HG03354 (cell line): ENCODE data around the gene PLEKHA5.
"Not testable (repeated sequence)": the region's sequence is repeated elsewhere in the genome, so short reads cannot be mapped to it uniquely, and the experiment has no call there.

ENCODE experiments used
- ATAC-seq: cut with Tn5 transposase; IDR thresholded peaks from one replicate; pipeline ENCODE4 v1.9.1; 2021; ENCODE audit warnings: mild to moderate bottlenecking; ENCODE audit not compliant: unreplicated experiment, poor library complexity, severe bottlenecking

Gene PLEKHA5

DNA sequence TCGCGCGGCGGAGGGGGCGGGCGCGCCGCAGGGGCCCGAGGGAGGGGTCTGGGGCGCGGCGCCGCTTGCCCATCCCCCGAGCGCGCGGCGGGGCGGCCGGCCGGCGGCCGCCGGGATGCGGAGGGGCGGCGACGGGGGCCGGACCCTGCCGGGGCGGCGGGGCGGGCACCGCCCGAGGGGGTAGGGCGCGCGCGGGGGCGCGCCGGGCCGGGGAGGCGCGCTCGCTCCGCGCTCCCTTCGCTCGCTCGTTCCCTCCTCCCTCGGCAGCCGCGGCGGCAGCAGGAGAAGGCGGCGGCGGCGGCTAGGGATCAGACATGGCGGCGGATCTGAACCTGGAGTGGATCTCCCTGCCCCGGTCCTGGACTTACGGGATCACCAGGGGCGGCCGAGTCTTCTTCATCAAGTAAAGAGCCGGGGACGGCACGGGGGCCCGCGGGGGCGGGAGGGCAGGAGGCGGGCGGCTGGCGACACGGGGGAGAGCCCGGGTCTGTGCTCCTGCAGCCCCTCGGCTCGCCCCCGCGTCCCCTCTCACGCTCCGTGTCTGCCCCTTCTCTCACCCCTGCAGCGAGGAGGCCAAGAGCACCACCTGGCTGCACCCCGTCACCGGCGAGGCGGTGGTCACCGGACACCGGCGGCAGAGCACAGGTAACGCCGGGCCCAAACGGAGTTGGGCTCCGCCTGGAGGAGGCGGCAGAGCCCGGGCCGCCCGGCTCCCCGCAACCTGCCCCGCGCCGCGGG, at the start of gene PLEKHA5:
PLEKHA5 (plus strand) TSS at position 248 of the 738 bp plus-strand sequence; CDS start at position 315, 67 bp downstream.
- ATAC-seq, result peak; percentile 54

GRCh38 chr12:19080918-19081317, 48.6 kb upstream of the PLEKHA5 start:
- no peak for ATAC-seq

- no peak for ATAC-seq
Measured at GRCh38 chr12:19082365-19082911, 47.1 kb upstream of the PLEKHA5 start.

- ATAC-seq, result no peak
Measured at GRCh38 chr12:19084547-19084946, 45.0 kb upstream of the PLEKHA5 start.

DNA sequence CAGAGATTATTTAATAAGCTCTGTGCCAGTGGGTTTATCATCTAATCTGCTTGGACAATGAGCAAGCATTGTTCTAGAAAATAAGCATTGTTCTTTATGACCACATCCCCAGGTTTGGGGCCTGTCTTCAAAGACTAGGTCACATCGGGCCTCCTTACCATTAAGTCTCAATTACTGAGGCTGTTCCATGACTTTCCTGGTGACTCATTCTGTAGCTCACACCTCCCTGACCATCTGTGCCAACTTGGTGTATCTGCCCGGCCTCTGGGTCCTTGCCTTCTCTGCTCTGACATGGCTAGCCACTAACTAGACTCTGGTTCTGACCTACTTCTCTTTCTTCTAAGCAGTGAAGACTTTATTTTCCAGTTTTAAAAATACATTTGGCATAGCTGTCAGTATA, 44.4 kb upstream of the PLEKHA5 start:
- no peak for ATAC-seq

- no peak for ATAC-seq
Measured at GRCh38 chr12:19088606-19089005, 40.9 kb upstream of the PLEKHA5 start.

DNA sequence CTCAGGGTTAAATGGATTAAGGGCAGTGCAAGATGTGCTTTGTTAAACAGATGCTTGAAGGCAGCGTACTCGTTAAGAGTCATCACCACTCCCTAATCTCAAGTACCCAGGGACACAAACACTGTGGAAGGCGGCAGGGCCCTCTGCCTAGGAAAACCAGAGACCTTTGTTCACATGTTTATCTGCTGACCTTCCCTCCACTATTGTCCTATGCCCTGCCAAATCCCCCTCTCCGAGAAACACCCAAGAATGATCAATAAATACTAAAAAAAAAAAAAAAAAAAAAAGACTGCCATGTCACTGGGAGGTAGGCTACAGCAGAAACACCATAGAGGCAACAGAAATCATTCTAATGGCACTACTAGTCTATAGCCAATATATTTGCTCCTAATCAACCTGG, 37.1 kb upstream of the PLEKHA5 start:
- ATAC-seq, result not testable (repeated sequence)

GRCh38 chr12:19093218-19093617, 36.3 kb upstream of the PLEKHA5 start:
- ATAC-seq, result no peak

GRCh38 chr12:19095331-19095730, 34.2 kb upstream of the PLEKHA5 start:
- ATAC-seq, result no peak

- ATAC-seq, result no peak
Measured at GRCh38 chr12:19095756-19096480, 33.6 kb upstream of the PLEKHA5 start.

DNA sequence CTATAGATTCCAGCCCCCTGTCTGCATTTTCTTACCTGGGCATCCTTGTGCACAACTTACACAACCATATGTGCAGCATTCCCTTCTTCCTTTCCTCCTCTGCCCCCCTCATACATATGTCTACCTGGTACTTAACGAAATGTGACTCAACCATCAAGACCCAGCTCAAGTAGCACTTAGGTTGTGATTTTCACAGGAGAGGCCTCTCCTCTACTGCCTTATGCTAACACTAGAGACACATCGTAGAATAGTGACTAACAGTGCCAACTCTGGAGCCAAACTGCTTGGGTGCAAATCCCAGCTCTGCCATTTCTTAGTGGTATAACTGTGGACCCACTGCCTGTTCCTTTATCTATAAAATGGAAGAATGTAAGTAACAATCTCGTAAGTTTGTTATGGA, 24.1 kb upstream of the PLEKHA5 start:
- ATAC-seq, result no peak

- ATAC-seq, result no peak
Measured at GRCh38 chr12:19107750-19108149, 21.8 kb upstream of the PLEKHA5 start.

DNA sequence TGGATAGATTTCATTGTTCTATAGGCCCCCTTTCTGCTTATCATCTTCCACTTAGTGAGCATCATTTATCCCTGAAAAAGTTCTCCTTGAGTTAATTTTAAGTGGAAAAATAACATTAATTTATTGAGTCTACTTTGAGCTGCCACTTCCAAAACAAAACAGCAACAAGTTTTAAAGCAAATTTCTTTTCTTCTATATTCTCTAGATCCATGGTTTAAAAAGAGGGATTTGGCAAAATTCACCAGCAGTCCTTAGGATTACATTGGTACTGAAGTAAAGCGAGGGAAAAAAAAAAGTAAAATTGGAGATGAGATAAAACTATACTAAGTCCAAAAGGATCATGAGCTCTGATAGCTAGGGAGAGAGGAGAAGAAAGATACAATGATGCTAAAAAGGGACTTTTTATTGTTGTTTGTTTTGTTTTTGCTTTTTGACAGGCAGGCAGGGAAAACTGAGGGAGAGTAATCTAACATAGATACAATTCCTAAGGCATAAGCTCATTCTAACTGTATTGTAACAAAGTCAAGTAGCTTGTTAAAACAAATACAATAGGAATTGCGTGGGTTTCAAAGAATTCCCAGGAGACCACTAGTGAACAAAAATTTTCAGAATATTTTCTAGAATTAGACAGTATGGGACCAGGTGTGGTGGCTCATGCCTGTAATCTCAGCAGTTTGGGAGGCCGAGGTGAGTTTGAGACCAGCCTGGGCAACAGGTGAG, 19.2 kb upstream of the PLEKHA5 start:
- ATAC-seq, result no peak

GRCh38 chr12:19113464-19113863, 16.1 kb upstream of the PLEKHA5 start:
- no peak for ATAC-seq

DNA sequence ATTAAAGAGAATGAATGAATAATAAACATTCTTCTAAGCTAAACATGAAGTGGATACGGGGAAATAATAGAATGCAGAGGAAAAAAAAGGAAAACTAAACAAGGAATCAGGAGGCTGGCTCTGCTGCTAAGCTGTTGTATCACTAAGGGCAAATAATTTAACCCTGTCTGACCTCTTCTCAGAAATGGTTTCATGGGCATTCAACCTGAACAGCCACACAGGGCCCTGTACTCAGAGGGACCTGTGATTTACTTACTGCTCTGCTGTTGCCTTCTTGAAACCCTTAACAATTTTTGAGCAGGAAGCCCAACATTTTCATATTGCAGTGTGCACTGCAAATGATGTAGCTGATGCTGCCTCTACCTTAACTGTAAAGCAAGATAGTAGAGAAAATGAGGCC, 14.2 kb upstream of the PLEKHA5 start:
- no peak for ATAC-seq

- no peak for ATAC-seq
Measured at GRCh38 chr12:19119440-19119839, 10.1 kb upstream of the PLEKHA5 start.

DNA sequence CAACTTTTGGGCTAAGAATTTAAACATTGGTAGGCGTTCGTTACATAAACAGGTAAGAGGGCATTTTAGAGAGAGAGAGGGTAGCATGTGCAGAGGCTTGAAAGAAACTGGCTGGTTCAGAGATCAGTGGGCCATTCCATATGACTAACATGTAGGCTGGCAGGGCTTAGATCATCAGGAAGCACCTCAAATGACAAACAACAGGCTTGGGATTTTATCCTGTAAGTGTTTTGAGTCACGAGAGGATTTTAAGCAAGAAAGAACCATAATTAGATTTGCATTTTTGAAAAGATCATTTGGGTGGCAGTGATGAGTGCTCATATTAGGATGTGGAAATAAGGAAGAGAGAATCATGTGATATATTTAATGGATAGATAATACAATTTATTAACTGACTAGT, 8.7 kb upstream of the PLEKHA5 start:
- no peak for ATAC-seq

- no peak for ATAC-seq
Measured at GRCh38 chr12:19121449-19122018, 8.0 kb upstream of the PLEKHA5 start.

DNA sequence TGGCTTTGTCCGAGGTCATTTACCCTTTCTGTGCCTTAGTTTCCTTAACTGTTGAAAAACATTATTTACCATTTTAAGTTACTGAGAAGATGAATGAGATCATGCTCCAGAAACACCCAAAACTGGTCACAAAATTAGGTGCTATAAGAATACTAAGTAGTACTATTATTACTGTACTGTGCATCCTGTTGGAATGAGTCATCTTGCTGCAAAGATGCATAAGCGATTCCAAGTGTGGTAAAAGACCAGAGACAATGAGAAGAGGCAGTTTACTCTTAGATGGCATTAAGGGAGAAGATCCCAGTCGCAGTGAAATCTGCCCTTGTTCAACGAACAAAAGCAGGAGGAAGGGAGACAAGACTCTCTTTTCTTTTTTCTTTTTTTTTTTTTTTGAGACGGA, 4.2 kb upstream of the PLEKHA5 start:
- no peak for ATAC-seq

- no peak for ATAC-seq
Measured at GRCh38 chr12:19127270-19127669, 2.3 kb upstream of the PLEKHA5 start.
